Measurements from ENCODE around the gene OR2V1. TPM values are rescaled to one million over a fixed set of nuclear protein-coding genes. Genes with fewer than 3 reads are reported as not detected.

OR2V1 gene
- total and polyA plus RNA-seq, 12 donors: not detected

- no peaks in the 10 kb centered on the region for H3K9me3 ChIP-seq (replicated peaks in 1 of 3)
- no peaks in the 10 kb centered on the region for H3K36me3 ChIP-seq (replicated peaks in 1 of 2)
- peaks cover 27% of the 10 kb centered on the region for H3K27me3 ChIP-seq
- no peak overlapping the region for H3K27ac ChIP-seq
- no peaks in the 10 kb centered on the region for H3K4me1 ChIP-seq (replicated peaks in 1 of 2)
- intact Hi-C loops (cut with DNase I): no loop called here
- TF ChIP-seq CTCF (IDR thresholded peaks at IDR 0.05): no peak
- no peak for TF ChIP-seq POLR2A (IDR thresholded peaks at IDR 0.05)
- no peak overlapping the region for H3K4me3 ChIP-seq
- DNase-seq: no peak
- 73 to 81% (median 77%) methylated on average over 5 of the region's 5 CpGs for WGBS, 4 donors
These were observed 10.2 kb downstream of the OR2V1 start for GRCh38 chr5:181120761-181121160.

GRCh38 chr5:181120306-181120705 is 10.7 kb downstream of the OR2V1 start:
- 76 to 85% (median 81%) methylated on average over 4 of the region's 4 CpGs for WGBS, 4 donors
- Histone ChIP-seq H3K9me3 (replicated peaks in 1 of 3) (no peaks in the 10 kb centered on the region), H3K27ac (no peak overlapping the region), H3K27me3 (peaks cover 31% of the 10 kb centered on the region), H3K4me1 (replicated peaks in 1 of 2) (no peaks in the 10 kb centered on the region), H3K36me3 (replicated peaks in 1 of 2) (no peaks in the 10 kb centered on the region), H3K4me3 (no peak overlapping the region)
- TF ChIP-seq POLR2A (IDR thresholded peaks at IDR 0.05) (no peak), CTCF (IDR thresholded peaks at IDR 0.05) (no peak)
- intact Hi-C loops (cut with DNase I): no loop called here
- DNase-seq: no peak

GRCh38 chr5:181119105-181119504 is 11.9 kb downstream of the OR2V1 start:
- H3K27me3 ChIP-seq: peaks cover 42% of the 10 kb centered on the region
- H3K9me3 ChIP-seq (replicated peaks in 1 of 3): no peaks in the 10 kb centered on the region

GRCh38 chr5:181118369-181118768 is 12.6 kb downstream of the OR2V1 start:
- Histone ChIP-seq H3K27me3 (peaks cover 46% of the 10 kb centered on the region), H3K4me1 (replicated peaks in 1 of 2) (no peaks in the 10 kb centered on the region), H3K27ac (no peak overlapping the region), H3K4me3 (no peak overlapping the region), H3K36me3 (replicated peaks in 1 of 2) (no peaks in the 10 kb centered on the region), H3K9me3 (replicated peaks in 1 of 3) (no peaks in the 10 kb centered on the region)
- DNase-seq: no peak
- 77 to 84% (median 81%) methylated on average over 6 of the region's 6 CpGs for WGBS, 4 donors
- TF ChIP-seq POLR2A (IDR thresholded peaks at IDR 0.05) (no peak), CTCF (IDR thresholded peaks at IDR 0.05) (no peak)
- intact Hi-C loops (cut with DNase I): no loop called here

More at GRCh38 chr5:181119105-181119504, 11.9 kb downstream of the OR2V1 start:
- intact Hi-C loops (cut with DNase I): no loop called here
- Histone ChIP-seq H3K27ac (no peak overlapping the region), H3K4me1 (replicated peaks in 1 of 2) (no peaks in the 10 kb centered on the region), H3K36me3 (replicated peaks in 1 of 2) (no peaks in the 10 kb centered on the region), H3K4me3 (no peak overlapping the region)
- TF ChIP-seq POLR2A (IDR thresholded peaks at IDR 0.05) (no peak), CTCF (IDR thresholded peaks at IDR 0.05) (no peak)
- 84 to 89% (median 87%) methylated on average over 6 to 8 of the region's 8 CpGs for WGBS, 4 donors
- DNase-seq: no peak
